Measurements from ENCODE around the gene DPY19L3.
A peak's percentile ranks its signal among the peaks of the same experiment; 100 is the strongest.
"Not testable (repeated sequence)": the region's sequence is repeated elsewhere in the genome, so short reads cannot be mapped to it uniquely, and the experiment has no call there.

DPY19L3 gene

DNA sequence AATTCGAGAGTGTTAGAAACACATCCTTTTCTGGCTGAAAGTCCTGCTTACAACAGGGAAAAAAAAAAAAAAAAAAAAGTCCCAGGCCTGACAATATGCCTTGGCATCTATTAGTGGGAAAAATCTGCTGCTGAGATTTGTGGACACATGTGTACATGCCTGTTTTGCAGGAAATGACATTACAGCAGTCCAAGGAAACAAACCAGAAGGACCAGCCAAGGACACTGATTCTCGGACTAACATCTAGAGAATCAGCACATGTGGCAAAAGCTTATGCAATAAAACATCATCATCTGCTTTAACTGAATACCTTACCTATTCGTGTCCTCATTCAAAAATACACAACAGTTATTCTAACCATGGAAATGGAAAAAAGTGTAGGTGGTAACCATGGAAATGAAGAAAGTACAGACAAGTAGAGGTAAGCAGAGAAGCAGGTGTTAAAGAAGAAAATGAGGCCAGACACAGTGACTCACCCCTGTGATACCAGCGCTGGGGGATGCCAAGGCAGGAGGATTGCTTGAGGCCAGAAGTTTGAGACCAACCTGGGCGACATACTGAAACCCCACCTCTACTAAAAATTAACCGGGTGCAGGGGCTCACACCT is 9.4 kb upstream of the DPY19L3 start:
- DNase-seq, result no peak

DNA sequence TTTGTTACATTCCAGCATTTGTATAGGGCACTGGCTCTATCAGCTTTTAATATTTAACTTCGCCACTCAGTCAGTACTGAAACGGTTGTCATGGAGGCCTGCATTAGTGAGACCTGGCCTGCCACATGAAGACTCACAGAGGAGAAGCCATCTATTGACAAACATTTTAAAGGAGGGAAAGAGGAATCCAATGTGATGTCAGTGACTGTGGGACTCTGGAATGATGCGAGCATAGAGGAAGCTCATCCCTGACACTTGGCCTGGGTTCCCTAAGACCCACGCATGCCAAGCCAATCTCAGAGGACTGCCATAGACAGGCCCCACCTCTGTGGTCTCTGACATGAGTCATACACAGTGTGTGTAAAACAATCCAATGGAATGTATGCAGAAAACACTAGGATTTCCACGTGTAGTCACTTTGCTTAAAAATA is 7.9 kb upstream of the DPY19L3 start:
- DNase-seq, result no peak

DNA sequence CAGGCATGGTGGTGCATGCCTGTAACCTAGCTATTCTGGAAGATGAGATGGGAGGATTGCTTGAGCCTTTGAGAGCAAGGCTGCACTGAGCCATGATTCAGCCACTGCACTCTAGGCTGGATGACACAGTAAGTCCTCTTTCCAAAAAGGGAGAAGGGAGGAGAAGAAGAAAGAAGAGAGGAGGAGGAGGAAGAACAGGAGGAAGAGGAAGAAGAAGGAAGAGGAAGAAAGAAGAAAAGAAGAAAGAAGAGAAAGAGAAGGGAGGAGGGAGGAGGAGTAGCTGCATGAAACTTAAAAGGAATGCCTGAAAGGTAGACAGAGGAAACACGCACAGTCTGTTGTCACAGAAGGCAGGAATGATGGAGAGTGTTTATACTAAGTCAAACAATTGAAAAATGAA is 3.6 kb upstream of the DPY19L3 start:
- no peak for DNase-seq

DNA sequence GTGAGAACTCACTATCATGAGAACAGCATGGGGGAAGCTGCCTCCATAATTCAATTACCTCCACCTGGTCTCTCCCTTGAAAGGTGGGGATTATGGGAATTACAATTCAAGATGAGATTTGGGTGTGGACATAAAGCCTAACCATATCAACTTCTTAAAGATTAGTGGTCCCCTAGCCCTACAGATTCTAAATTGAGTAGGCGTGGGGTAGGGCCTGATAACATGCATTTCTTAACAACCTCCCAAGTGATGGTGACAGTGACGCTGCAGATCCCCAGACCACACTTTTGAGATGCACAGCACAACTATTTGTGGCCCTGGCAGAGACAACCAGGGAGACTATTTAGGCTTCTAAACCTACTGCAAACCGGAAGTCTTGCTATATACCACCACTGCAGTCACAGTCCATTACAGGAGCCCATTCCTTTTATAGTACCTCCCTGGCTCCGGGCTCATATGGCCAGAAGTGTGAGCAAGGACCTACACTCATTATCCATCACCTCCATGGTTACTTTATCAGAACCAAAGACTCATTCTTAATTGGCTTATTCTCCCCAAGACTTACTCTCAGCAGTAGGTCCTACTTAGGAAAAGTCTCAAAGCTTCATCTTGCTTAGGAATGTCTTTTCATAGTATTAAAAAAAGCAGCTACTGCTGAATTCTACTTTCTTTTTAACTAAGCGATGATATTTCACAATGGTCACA is 2.1 kb upstream of the DPY19L3 start:
- DNase-seq, result no peak

DNA sequence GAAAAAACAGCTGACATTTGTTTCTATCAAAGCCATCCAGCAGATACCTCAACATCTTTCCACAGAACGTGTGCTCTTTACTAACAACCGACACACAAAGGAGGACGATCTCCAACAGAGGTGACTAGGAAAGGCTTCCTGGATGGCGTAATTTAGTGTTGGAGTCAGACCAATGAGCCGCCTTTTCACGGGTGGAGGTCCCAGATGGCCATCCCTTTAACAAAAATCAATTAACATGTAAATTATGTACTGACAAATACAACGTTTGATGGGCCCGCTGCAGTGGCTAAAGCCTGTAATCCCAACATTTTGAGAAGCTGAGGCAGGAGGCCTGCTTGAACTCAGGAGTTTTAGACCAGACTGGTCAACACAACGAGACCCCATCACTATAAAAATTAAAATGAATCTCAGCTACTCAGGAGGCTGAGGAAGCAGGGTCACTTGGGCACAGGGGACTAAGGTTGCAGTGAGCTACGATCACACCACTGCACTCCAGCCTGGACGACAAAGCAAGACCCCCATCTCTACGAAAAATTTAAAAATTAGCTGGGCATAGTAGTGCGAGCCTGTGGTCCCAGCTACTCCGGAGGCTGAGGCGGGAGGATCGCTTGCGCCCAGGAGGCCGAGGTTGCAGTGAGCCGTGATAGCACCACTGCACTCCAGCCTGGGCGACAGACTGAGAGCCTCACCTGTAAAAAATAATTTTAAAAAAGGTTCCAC is 1.2 kb upstream of the DPY19L3 start:
- DNase-seq, result no peak

DNA sequence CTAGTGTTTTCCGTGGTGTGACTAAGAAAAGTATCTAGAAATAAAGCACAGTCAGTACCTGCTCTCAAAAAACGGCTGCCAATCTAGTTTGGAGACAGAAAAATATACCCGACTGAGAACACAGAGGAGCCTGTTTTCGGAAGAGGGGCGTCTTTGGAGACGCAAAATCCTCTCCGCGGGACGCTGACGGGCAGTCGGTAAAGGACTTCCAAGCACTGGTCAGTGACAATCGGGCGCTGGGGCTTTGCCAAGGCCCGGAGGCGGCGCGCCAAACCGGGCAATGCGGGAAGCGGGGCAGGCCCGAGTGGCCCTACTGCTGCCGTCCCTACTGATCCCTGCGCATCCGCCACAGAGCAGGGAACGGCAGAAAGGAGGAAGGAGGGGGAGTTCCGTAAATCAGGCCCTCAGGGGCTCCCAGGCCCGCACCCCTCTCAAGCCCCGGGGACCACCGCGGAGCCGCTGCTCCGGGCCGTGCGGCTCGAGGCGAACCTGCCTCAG is 588 bp upstream of the DPY19L3 start:
- DNase-seq, result no peak

DNA sequence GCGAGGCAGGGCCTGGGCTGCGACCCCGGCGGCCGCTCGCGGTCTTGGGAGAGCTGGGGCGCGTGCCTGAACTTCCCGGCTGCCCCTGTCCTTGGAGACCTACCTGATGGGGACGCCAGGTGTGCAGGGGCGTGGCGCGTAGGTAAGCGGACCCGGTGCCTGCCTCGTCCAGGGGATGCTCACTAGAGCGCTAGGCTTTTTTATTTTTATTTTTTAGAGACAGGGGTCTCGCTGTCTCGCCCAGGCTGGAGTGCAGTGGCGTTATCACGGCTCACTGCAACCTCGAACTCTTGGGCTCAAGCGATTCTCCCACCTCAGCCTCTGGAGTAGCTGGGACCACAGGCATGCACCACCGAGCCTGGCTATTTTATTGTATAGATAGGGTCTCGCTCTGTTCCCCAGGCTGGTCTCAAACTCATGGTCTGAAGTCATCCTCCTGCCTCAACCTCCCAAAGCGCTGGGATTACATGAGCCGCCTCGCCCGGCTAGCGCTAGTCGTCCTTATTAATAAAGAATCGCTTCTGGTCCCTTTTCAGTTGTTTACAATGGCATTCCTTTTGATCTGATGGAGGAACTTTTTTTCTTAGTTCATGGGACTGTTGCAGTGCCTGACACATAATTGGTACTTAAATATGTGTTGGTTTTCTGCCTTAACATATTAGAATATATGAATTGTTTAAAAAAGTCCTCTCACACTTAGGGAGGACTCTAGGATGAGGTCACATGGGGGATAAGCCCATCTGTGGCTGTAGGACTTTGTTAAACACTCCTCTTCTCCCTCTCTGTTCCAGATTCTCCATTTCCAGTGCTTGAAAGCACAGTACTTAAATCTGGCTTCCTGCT is 812 bp downstream of the DPY19L3 start:
- no peak for DNase-seq

DNA sequence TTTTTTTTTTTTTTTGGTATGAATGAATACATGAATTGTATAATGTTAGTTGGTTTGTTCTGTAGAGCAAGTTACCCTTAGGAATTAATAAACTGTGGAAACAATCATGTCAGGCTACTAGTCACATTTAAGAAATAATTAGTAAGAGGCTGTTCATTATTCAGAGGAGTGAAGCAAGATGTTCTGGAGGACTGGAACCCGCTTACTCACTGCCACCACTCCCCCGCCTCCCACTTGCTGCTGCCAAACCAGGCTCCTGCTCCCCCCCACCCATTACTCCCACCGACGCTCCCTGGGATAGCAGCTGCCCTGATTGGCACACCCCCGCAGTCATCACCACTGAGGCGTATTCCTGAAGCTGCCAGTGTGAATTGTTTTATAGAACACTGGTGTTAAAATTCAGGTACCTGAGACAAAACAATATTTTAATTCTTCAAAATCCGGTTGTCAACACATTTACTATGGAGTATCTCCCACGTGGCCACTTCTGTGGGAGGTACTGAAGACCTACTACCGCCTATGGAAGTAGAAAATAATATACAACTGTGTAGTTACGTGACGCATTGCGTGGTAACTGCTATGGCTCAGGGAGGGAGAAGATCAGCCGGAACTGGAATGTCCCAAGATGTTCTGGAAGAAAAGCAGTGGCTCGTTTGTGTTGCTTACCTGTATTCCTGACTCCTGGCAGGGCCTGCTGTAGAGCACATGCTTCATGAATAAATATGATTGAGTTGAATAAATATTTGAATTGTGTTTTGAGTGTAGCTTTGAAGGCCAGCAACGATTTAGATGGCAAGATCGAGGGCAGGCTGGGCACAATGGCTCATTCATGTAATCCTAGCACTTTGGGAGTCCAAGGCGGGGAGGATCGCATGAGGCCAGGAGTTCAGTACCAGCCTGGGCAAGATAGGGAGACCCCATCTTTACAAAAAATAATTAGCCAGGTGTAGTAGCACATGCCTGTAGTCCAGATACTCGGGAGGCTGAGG is 1.7 kb downstream of the DPY19L3 start:
- no peak for DNase-seq

DNA sequence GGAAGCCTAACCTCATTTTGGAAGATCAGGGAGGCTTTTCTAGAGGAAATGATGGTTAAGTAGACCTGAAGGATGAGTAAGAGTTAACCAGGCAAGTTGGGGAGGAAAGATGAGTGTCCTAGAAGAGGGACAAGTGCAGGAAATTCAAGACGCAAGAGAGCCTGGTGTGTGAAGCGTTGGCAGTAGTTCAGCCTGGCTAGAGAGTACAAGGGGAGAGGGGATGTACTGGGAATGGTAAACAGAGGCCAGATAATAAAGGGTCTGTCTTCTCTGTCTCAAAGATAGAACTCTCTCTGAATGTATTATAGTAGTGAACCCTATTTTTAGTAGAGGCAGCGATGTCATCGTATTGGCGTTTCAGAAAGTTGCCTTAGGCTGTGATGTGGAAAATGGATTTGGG is 9.7 kb downstream of the DPY19L3 start:
- no peak for DNase-seq

DNA sequence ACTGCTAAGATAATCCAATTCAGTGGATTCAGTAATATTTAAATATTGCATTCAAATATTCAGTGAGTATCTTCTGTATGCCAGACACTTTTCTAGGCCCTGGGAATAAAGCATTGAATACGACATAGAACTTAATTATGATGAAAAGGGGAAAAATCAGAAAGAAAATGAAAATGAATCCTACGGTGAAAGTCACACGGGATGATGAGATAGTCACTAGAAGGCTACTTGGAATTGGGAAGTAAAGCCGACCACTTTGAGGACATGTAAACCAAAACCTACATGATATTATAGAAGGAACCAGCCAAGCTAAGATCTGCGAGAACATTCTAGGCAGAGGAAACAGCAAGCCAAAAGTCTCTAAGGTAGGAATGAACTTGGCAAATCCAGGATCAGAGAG is 10.1 kb downstream of the DPY19L3 start:
- no peak for DNase-seq

DNA sequence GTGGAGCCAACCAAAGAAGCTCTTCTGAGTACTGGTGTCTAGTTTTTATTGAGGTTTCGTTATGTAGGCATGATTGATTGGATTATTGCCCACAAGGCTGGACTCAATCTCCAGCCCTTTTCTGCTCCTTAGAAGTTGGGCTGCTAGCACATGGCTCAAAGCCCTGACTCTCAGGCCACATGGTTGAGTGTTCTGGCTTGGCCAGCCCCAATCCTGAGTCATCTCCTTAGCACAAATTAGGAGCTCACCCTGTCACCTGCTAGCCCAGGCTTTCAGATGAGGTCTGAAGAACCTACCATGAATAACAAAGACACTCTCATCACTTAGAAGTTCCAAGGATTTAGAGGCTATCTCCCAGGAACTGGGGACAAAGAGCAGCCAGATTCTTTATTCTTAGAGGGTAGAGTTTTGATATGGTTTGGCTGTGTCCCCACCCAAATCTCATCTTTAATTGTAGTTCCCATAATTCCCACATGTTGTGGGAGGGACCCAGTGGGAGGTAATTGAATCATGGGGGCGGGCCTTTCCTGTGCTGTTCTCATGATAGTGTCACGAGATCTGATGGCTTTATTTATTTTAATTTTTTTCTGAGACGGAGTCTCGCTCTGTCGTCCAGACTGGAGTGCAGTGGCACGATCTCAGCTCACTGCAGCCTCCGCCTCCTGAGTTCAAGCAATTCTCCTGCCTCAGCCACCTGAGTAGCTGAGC is 11.3 kb downstream of the DPY19L3 start:
- DNase-seq, result no peak

DNA sequence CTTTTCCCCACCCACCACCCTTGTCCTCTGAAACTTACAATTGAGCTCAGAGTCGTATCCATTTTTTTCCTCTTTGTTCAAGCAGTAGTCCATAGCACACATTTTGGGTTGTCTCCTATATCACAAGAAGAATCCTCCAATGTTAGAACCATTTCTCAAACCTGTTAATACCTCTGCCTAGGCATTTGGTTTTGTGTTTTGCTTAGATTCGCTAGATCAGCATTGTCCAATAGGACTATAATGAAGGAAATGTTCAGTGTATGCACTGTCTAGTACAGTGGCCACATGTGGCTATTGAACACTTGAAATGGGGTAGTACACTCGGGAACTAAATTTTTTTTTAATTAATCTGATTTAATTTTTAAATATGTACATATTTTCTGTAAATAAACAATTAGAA is 12.6 kb downstream of the DPY19L3 start:
- no peak for DNase-seq

DNA sequence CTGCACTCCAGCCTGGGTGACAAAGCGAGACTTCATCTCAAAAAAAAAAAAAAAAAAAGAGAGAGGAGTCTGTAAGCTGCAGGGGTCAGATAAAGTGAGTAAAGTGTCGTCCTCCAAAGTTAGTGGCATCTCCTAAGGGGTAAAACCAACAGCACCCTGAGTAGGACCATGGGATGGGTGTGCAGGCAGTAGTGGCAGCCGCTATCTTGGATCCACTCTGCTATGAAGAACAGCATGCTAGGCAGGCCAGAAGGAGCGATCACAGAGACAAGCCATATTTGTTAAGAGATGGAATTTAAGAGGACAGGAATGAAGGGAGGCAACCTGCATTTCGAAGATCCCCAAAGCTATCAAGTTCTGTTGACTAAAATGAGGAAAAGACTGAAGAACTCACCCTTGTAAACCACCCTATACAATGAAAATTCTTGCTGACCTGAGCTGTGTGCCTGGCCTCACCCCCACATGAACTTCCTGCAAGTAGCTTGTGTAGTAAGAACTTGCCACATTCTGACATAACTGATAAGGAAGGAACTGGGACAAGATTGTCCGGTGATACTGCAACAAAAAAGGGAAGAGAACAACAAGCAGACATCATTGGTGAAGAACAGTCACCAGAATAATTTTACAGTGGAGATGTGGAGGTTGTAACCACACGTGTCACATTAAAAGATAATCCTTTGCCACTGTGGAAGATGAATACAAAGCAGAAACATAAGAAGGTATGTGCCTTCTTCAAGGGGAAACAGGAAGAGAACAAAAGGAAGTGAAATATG is 16.2 kb downstream of the DPY19L3 start:
- peak; percentile 94 for DNase-seq

DNA sequence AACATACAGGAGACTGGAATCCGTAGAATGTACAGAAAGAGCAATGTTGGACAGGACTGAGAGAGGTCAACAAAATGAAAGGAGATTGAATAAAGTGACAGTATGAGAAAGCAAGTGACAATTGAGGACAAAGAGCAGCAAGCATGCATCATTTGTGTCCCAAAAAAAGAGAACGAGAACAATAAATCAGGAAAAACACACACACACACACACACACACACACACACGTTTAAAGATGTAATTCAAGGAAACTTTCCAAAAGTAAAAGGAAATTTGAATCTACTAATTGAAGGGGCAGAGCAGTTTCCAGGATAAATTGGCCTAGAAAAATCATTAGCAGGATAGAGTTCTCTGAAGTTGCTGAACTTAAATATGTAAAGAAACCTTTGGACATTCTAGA is 16.9 kb downstream of the DPY19L3 start:
- no peak for DNase-seq

DNA sequence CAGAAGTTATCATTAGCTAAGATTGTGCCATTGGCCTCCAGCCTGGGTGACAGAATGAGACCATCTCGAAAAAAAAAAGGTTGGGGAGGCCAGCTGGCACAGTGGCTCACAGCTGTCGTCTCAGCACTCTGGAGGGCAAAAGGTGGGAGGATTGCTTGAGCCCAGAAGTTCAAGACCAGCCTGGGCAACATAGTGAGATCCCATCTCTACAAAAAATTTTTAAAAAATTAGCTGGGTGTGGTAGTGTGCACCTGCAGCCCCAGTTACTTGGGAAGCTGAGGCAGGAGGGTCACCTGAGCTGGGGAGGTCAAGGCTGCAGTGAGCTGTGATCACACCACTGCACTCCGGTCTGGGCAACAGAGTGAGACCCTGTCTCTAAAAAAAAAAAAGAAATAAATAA is 18.4 kb downstream of the DPY19L3 start:
- not testable (repeated sequence) for DNase-seq

DNA sequence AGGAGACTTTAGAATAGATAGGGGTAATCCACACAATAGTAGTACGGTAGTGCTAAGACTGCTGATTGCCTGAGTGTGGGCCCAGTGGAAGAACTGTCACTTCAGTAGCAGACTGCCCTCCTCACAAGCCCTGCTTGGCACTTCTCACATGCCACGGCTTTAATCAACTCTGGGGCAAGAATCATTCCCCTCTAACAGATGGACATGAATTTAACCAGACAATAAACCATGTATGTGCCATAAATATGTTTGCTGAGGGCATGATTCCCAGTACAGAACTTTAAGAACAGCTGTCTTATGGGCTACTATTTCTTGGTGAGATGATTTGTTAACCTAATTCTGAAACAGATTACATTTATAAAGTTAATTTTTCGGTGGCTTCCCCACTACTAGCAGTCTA is 22.0 kb downstream of the DPY19L3 start:
- no peak for DNase-seq

DNA sequence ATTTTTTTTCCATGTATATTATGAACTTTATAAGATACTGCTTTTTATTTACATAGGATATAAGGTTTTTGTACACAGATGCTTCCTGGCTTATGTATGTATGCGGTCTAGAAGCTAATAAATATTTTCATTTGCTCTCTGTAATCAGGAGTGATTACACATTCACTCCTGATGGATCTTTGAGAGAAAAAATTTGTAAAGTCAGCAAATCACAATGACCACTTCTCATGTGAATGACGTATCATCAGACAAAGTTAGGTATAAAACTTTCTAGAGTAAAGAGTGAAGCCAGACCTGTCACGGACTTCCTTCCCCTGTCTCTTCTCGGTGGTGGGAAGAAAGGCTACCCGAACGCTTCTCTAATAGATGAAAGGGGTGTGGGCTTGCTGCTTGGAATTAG is 31.1 kb downstream of the DPY19L3 start:
- no peak for DNase-seq

DNA sequence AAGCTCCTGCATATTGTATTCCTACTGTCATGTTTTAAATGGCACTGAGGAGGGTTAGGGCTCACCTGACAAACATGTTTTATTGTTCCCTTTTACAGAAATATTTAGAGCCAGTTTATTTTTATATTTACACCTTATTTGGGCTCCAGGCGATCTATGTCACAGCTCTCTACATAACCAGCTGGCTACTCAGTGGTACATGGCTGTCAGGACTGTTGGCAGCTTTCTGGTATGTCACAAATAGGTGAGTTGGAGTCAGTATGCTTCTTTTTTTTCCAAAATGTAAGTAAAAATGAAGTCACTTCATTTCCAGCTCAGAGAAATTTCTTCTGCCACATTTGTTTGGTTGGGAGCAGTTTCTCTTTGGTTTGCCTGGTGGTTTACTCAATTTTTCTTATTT is 31.5 kb downstream of the DPY19L3 start:
- no peak for DNase-seq

DNA sequence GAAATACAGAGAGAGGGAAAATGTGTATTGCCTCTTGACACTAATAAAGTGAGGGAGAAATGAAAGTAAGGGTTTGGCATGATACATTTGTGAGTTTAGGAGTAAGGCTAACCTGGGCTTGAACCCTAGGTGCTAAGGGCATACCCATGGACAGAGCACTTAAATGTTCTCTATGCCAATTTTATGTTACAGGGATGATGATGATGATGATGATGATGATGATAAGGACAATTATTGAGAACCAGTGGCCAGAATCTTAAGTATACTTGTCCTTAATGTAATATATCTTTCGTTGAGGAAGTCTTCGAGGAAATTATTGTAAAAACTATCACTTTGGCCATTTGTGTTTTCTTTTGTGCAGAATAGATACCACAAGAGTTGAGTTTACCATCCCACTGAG is 33.2 kb downstream of the DPY19L3 start:
- no peak for DNase-seq

DNA sequence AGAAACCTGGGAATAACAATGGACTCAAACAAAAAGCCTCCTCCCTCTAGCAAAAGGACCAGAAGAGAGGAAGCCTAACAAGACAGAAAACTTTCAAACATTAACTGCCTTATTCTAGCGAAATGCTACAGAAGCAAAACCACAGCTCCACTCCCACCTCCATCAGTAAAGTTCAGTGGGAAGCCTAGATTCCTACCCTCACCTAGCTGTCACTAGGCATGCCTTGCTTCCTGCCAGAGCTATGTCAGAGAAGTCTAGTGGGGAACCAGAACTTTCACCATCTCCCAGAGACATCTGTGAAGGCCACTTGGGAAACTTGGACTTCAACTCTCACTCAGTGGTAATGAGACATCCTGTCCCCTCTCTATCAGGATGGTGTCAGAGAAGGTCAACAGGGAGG is 37.1 kb downstream of the DPY19L3 start:
- DNase-seq, result no peak

All from SIG-M5 (cell line).